Right lobe of liver (tissue), 4 donors: ENCODE data around the gene PTPRN2.

Source experiments
- POLR2A ChIP-seq: fragments of 450-650 bp; IDR thresholded peaks from one replicate; pipeline ENCODE4 v1.6.1; 2017; ENCODE audit warnings: antibody characterized with exemption, mild to moderate bottlenecking
- TF ChIP-seq, protein P1 (sequence below), 4 donors: fragments of 200-600 bp in 3 of 4; fragments of 450-650 bp in 1 of 4; IDR thresholded peaks; one replicate each; pipeline versions ENCODE4 v1.5.1 to v1.8.0; 2016 to 2022; ENCODE audit warnings: antibody characterized with exemption in 4 of 4, mild to moderate bottlenecking in 2 of 4
- donor health status: DM: no; HTN: no; CAD: no.
- donor health status: DM: no; HTN: no; CAD: no.
- donor health status: DM: no; HTN: yes; CAD: no.

- TF ChIP-seq, protein P1, sequence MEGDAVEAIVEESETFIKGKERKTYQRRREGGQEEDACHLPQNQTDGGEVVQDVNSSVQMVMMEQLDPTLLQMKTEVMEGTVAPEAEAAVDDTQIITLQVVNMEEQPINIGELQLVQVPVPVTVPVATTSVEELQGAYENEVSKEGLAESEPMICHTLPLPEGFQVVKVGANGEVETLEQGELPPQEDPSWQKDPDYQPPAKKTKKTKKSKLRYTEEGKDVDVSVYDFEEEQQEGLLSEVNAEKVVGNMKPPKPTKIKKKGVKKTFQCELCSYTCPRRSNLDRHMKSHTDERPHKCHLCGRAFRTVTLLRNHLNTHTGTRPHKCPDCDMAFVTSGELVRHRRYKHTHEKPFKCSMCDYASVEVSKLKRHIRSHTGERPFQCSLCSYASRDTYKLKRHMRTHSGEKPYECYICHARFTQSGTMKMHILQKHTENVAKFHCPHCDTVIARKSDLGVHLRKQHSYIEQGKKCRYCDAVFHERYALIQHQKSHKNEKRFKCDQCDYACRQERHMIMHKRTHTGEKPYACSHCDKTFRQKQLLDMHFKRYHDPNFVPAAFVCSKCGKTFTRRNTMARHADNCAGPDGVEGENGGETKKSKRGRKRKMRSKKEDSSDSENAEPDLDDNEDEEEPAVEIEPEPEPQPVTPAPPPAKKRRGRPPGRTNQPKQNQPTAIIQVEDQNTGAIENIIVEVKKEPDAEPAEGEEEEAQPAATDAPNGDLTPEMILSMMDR (IDR thresholded peaks at IDR 0.05) = no peak
- TF ChIP-seq POLR2A = no peak
Observed at GRCh38 chr7:157518514-157519175, 1069.0 kb downstream of the PTPRN2 start.
